Colonic mucosa (tissue), 4 donors: Measurements from ENCODE around the gene IBSP. TPM values are rescaled to one million over a fixed set of nuclear protein-coding genes. Genes with fewer than 3 reads are reported as not detected.

Experiments
- DNase-seq: peaks from one replicate; pipeline ENCODE4 v3.0.0-alpha.2; 2020
- H3K27ac ChIP-seq: fragments of 200-600 bp; one replicate; pipeline ENCODE4 v1.8.0; 2021
- H3K27me3 ChIP-seq: fragments of 200-600 bp; one replicate; pipeline ENCODE4 v1.8.0; 2021
- H3K36me3 ChIP-seq: fragments of 200-600 bp; one replicate; pipeline ENCODE4 v1.8.0; 2021
- H3K4me1 ChIP-seq: fragments of 200-600 bp; one replicate; pipeline ENCODE4 v1.8.0; 2021; ENCODE audit warnings: mild to moderate bottlenecking
- H3K4me3 ChIP-seq: fragments of 200-600 bp; one replicate; pipeline ENCODE4 v1.8.0; 2021
- H3K9ac ChIP-seq, 2 donors: one replicate each; pipeline ENCODE4 v1.7.0; 2013; ENCODE audit warnings: control low read depth in 2 of 2, low read depth in 2 of 2, low read length in 2 of 2
- H3K9me3 ChIP-seq: fragments of 200-600 bp; one replicate; pipeline ENCODE4 v1.8.0; 2021
- CTCF ChIP-seq: fragments of 200-600 bp; IDR thresholded peaks from one replicate; pipeline ENCODE4 v1.8.0; 2022; ENCODE audit warnings: antibody characterized with exemption, mild to moderate bottlenecking
- intact Hi-C: fragments of 100-400 bp; cut with DNase I; formaldehyde crosslinking; loops from one replicate; pipeline ENCODE4 v1.14.1; 2022
- total RNA-seq, 2 donors: library from RNA; stranded (reverse); fragmentation: NEBNext Ultra II Directional in 1 of 2; extraction: Animal tissue kit (Norgen Biotek cat#: 25700) in 1 of 2; gene quantifications; one replicate each; pipeline ENCODE4 v1.2.1, GENCODE V29; 2021
- donor health status: healthy.
- donor health status: DM: no; HTN: no; CAD: no.
- donor health status: DM: no; HTN: no; CAD: no.

IBSP gene
- not detected for total RNA-seq

- no peak for DNase-seq
- intact Hi-C loops, result no loop called here
- Histone ChIP-seq H3K27me3 (no peaks in the 10 kb centered on the region), H3K36me3 (no peaks in the 10 kb centered on the region), H3K4me3 (no peak within 1 kb of the TSS), H3K4me1 (no peaks in the 10 kb centered on the region), H3K9me3 (no peaks in the 10 kb centered on the region), H3K27ac (no peak within 1 kb of the TSS), H3K9ac (no peak within 1 kb of the TSS)
- no peak for TF ChIP-seq CTCF
Observed at GRCh38 chr4:87799301-87800113, at the start of gene IBSP. IBSP (plus strand) TSS chr4:87799554; CDS start chr4:87802362, 2,808 bp downstream.

- TF ChIP-seq CTCF, result no peak
Observed at GRCh38 chr4:87749883-87750282, 49.5 kb upstream of the IBSP start.

GRCh38 chr4:87758270-87758669, 41.1 kb upstream of the IBSP start:
- Histone ChIP-seq H3K4me3 (no peak overlapping the region), H3K27me3 (no peaks in the 10 kb centered on the region), H3K9ac (no peak overlapping the region), H3K4me1 (no peaks in the 10 kb centered on the region), H3K27ac (no peak overlapping the region), H3K9me3 (no peaks in the 10 kb centered on the region), H3K36me3 (no peaks in the 10 kb centered on the region)
- intact Hi-C loops, result no loop called here
- no peak for DNase-seq
- TF ChIP-seq CTCF, result no peak

More at GRCh38 chr4:87749883-87750282, 49.5 kb upstream of the IBSP start:
- Histone ChIP-seq H3K9ac (no peak overlapping the region), H3K4me1 (no peaks in the 10 kb centered on the region), H3K4me3 (no peak overlapping the region), H3K9me3 (no peaks in the 10 kb centered on the region), H3K36me3 (no peaks in the 10 kb centered on the region), H3K27me3 (no peaks in the 10 kb centered on the region), H3K27ac (no peak overlapping the region)
- no peak for DNase-seq
- intact Hi-C loops, result no loop called here

GRCh38 chr4:87762311-87762710, 37.0 kb upstream of the IBSP start:
- no peak overlapping the region for H3K27ac ChIP-seq
- no peaks in the 10 kb centered on the region for H3K27me3 ChIP-seq
- no peak for TF ChIP-seq CTCF
- no peak for DNase-seq
- no peaks in the 10 kb centered on the region for H3K36me3 ChIP-seq
- H3K9ac ChIP-seq, result no peak overlapping the region
- no peak overlapping the region for H3K4me3 ChIP-seq
- intact Hi-C loops, result no loop called here
- H3K9me3 ChIP-seq, result no peaks in the 10 kb centered on the region
- no peaks in the 10 kb centered on the region for H3K4me1 ChIP-seq

GRCh38 chr4:87781569-87781968, 17.8 kb upstream of the IBSP start:
- no peaks in the 10 kb centered on the region for H3K36me3 ChIP-seq
- H3K9ac ChIP-seq, result no peak overlapping the region
- no peak overlapping the region for H3K4me3 ChIP-seq
- H3K9me3 ChIP-seq, result no peaks in the 10 kb centered on the region
- intact Hi-C loops, result no loop called here
- H3K27me3 ChIP-seq, result no peaks in the 10 kb centered on the region
- no peaks in the 10 kb centered on the region for H3K4me1 ChIP-seq
- H3K27ac ChIP-seq, result no peak overlapping the region
- TF ChIP-seq CTCF, result no peak
- no peak for DNase-seq
